GM23338 (cell line): ENCODE measurements around the gene AARS2. TPM values are rescaled to one million over a fixed set of nuclear protein-coding genes. Genes with fewer than 3 reads are reported as not detected.

ENCODE experiments used
- ATAC-seq: fragments of 200-7000 bp; cut with Tn5 transposase; 3 replicates; pipeline ENCODE4 v1.9.1; 2020
- DNase-seq: peaks from one replicate; pipeline ENCODE4 v3.0.0-alpha.2; 2015; ENCODE audit warnings: low spot score
- H2AFZ ChIP-seq: fragments of 200-600 bp; sonication (generic); 2 replicates; pipeline ENCODE4 v1.8.0; 2016; ENCODE audit warnings: antibody characterized with exemption, mild to moderate bottlenecking, moderate library complexity
- H3F3A ChIP-seq: fragments of 200-600 bp; sonication (generic); replicated peaks from 2 replicates; pipeline ENCODE4 v1.8.0; 2017; ENCODE audit warnings: antibody characterized with exemption, mixed run types, low read depth
- H3K27ac ChIP-seq: fragments of 200-600 bp; sonication (generic); 2 replicates; pipeline ENCODE4 v1.6.1; 2016; ENCODE audit warnings: low read depth
- H3K27me3 ChIP-seq: fragments of 200-600 bp; sonication (generic); 2 replicates; pipeline ENCODE4 v1.8.0; 2016; ENCODE audit warnings: mild to moderate bottlenecking, mixed run types, moderate library complexity; ENCODE audit not compliant: insufficient read depth
- H3K36me3 ChIP-seq: fragments of 200-600 bp; sonication (generic); 2 replicates; pipeline ENCODE4 v1.8.0; 2016; ENCODE audit warnings: mild to moderate bottlenecking; ENCODE audit not compliant: insufficient read depth
- H3K4me1 ChIP-seq: fragments of 200-600 bp; sonication (generic); 2 replicates; pipeline ENCODE4 v1.8.0; 2016; ENCODE audit warnings: mild to moderate bottlenecking, moderate library complexity; ENCODE audit not compliant: insufficient read depth
- H3K4me2 ChIP-seq: fragments of 200-600 bp; sonication (generic); 2 replicates; pipeline ENCODE4 v1.7.1; 2017; ENCODE audit warnings: mixed run types
- H3K4me3 ChIP-seq: fragments of 200-600 bp; sonication (generic); 2 replicates; pipeline ENCODE4 v1.6.1; 2016; ENCODE audit warnings: mixed run types
- H3K79me2 ChIP-seq: fragments of 200-600 bp; sonication (generic); replicated peaks from 2 replicates; pipeline ENCODE4 v1.8.0; 2017; ENCODE audit warnings: mild to moderate bottlenecking; ENCODE audit not compliant: insufficient read depth
- H3K9me2 ChIP-seq: fragments of 200-600 bp; sonication (generic); 2 replicates; pipeline ENCODE4 v1.8.0; 2017; ENCODE audit not compliant: insufficient read depth
- H4K20me1 ChIP-seq: fragments of 200-600 bp; sonication (generic); replicated peaks from 2 replicates; pipeline ENCODE4 v1.8.0; 2017; ENCODE audit warnings: mild to moderate bottlenecking; ENCODE audit not compliant: insufficient read depth
- H3K27ac Mint-ChIP-seq: 2 replicates; pipeline ENCODE4 v1.8.0; 2020; ENCODE audit warnings: inconsistent platforms, mild to moderate bottlenecking, moderate library complexity, mixed read lengths
- H3K27me3 Mint-ChIP-seq: 3 replicates; pipeline ENCODE4 v1.8.0; 2022; ENCODE audit warnings: low read depth, mild to moderate bottlenecking, moderate library complexity, mixed read lengths, inconsistent platforms; ENCODE audit not compliant: insufficient read depth, poor library complexity
- H3K36me3 Mint-ChIP-seq: 3 replicates; pipeline ENCODE4 v1.8.0; 2021; ENCODE audit warnings: low read depth, mild to moderate bottlenecking, inconsistent platforms, moderate library complexity, mixed read lengths
- H3K4me1 Mint-ChIP-seq: 3 replicates; pipeline ENCODE4 v1.8.0; 2020; ENCODE audit warnings: mild to moderate bottlenecking, inconsistent platforms, mixed read lengths
- H3K4me3 Mint-ChIP-seq: 3 replicates; pipeline ENCODE4 v1.8.0; 2021; ENCODE audit warnings: moderate library complexity, mild to moderate bottlenecking, inconsistent platforms, mixed read lengths
- H3K9me3 Mint-ChIP-seq: 3 replicates; pipeline ENCODE4 v1.8.0; 2020; ENCODE audit warnings: moderate library complexity, mild to moderate bottlenecking, inconsistent platforms, mixed read lengths
- CREB1 ChIP-seq: fragments of 250-450 bp; sonication (Bioruptor Pico); IDR thresholded peaks from 2 replicates; pipeline ENCODE4 v1.5.0; 2020; ENCODE audit warnings: low read depth, mild to moderate bottlenecking, moderate library complexity
- CTCF ChIP-seq, 2 experiments: fragments of 200-600 bp in 1 of 2; sonication (generic) in 1 of 2; conservative IDR thresholded peaks; 2 replicates each; pipeline versions ENCODE4 v1.5.1 to v1.6.1; 2016 to 2017; ENCODE audit warnings: antibody characterized with exemption in 2 of 2, low read depth in 2 of 2, mild to moderate bottlenecking in 2 of 2, moderate library complexity in 1 of 2
- ETS1 ChIP-seq: IDR thresholded peaks from 2 replicates; pipeline ENCODE4 v1.6.1; 2016; ENCODE audit warnings: antibody characterized with exemption
- EZH2 ChIP-seq: fragments of 200-600 bp; sonication (generic); IDR thresholded peaks from one replicate; pipeline ENCODE4 v1.8.0; 2017; ENCODE audit warnings: antibody characterized with exemption, mild to moderate bottlenecking, low read depth; ENCODE audit not compliant: unreplicated experiment
- EZH2phosphoT487 ChIP-seq: fragments of 200-600 bp; sonication (generic); IDR thresholded peaks from one replicate; pipeline ENCODE4 v1.8.1; 2018; ENCODE audit warnings: antibody characterized with exemption; ENCODE audit not compliant: unreplicated experiment
- JUNB ChIP-seq: IDR thresholded peaks from one replicate; pipeline ENCODE4 v1.6.1; 2016; ENCODE audit warnings: antibody characterized with exemption; ENCODE audit not compliant: unreplicated experiment
- NANOG ChIP-seq: IDR thresholded peaks from 2 replicates; pipeline ENCODE4 v1.6.1; 2016; ENCODE audit warnings: antibody characterized with exemption, borderline replicate concordance
- POLR2AphosphoS5 ChIP-seq: IDR thresholded peaks from 2 replicates; pipeline ENCODE4 v1.6.1; 2016; ENCODE audit warnings: antibody characterized with exemption, low read depth
- REST ChIP-seq: IDR thresholded peaks from one replicate; pipeline ENCODE4 v1.6.1; 2018; ENCODE audit warnings: antibody characterized with exemption; ENCODE audit not compliant: unreplicated experiment
- STAT1 ChIP-seq: IDR thresholded peaks from one replicate; pipeline ENCODE4 v1.6.1; 2016; ENCODE audit warnings: antibody characterized with exemption; ENCODE audit not compliant: unreplicated experiment
- ZNF114 ChIP-seq: fragments of 250-450 bp; sonication (Bioruptor Pico); IDR thresholded peaks from 2 replicates; pipeline ENCODE4 v1.5.0; 2020; ENCODE audit warnings: mild to moderate bottlenecking, moderate library complexity
- ZNF331 ChIP-seq: fragments of 250-450 bp; sonication (Bioruptor Pico); IDR thresholded peaks from 2 replicates; pipeline ENCODE4 v1.5.0; 2020; ENCODE audit warnings: low read depth, mild to moderate bottlenecking, moderate library complexity
- ZNF462 ChIP-seq: fragments of 250-450 bp; sonication (Bioruptor Pico); IDR thresholded peaks from 2 replicates; pipeline ENCODE4 v1.5.0; 2020; ENCODE audit warnings: mild to moderate bottlenecking, moderate library complexity
- polyA plus RNA-seq: library from polyadenylated mRNA; unstranded; fragments of >200 nt; fragmentation: Nextera tagmentation; extraction: Ambion mirVana; gene quantifications from 2 replicates; pipeline ENCODE4 v1.2.1, GENCODE V29; 2016
- total RNA-seq: library from RNA; depleted of rRNA; stranded (reverse); fragments of >200 nt; shearing (Covaris generic); gene quantifications from 2 replicates; pipeline ENCODE4 v1.2.3, GENCODE V29; 2014

Gene AARS2
- total and polyA plus RNA-seq, 2 experiments from 2014 or later, result 6.5 to 23.2 TPM

- H3K4me1 ChIP-seq, result peaks cover 6% of the 10 kb centered on the region; the same call in 1 of the 2 replicates
- H3K79me2 ChIP-seq, result peaks cover 10% of the 10 kb centered on the region
- TF ChIP-seq CREB1 (CRISPR knock-in tag), result no peak
- TF ChIP-seq ZNF462, result no peak
- TF ChIP-seq REST, result no peak
- TF ChIP-seq ZNF114 (CRISPR knock-in tag), result no peak
- no peak for TF ChIP-seq NANOG
- TF ChIP-seq STAT1, result no peak
- TF ChIP-seq ZNF331, result no peak
- no peak for TF ChIP-seq JUNB
- no peak for TF ChIP-seq CTCF (conservative IDR thresholded peaks at IDR 0.05; ENCODE audit: low read depth in 2 of 2)
- TF ChIP-seq ETS1, result no peak
- no peak for TF ChIP-seq EZH2phosphoT487
- TF ChIP-seq EZH2, result no peak
- TF ChIP-seq POLR2AphosphoS5, result no peak
- H2AFZ ChIP-seq, result no peak overlapping the region
- peaks cover 11% of the 10 kb centered on the region for H3K36me3 Mint-ChIP-seq
- DNase-seq, result no peak
- H3K27me3 Mint-ChIP-seq, result peaks cover 6% of the 10 kb centered on the region
- no peaks in the 10 kb centered on the region; the same call in 1 of the 2 replicates for H3K36me3 ChIP-seq
- H3K4me3 Mint-ChIP-seq, result no peak overlapping the region
- H3K9me3 Mint-ChIP-seq, result no peaks in the 10 kb centered on the region
- H3K27ac Mint-ChIP-seq, result no peak overlapping the region; the same call in 1 of the 2 replicates
- no peak for ATAC-seq
- 0 out of 2 replicates have a peak, but pooled peaks cover 4% of the 10 kb centered on the region for H3F3A ChIP-seq
- no peaks in the 10 kb centered on the region for H3K27me3 ChIP-seq
- H3K4me3 ChIP-seq, result no peak overlapping the region
- H3K4me1 Mint-ChIP-seq, result peaks cover 13% of the 10 kb centered on the region; the same call in 2 of the 3 replicates
- H3K27ac ChIP-seq, result no peak overlapping the region
- H4K20me1 ChIP-seq, result no peaks in the 10 kb centered on the region
- H3K4me2 ChIP-seq, result no peak overlapping the region
- no peaks in the 10 kb centered on the region for H3K9me2 ChIP-seq
Observed at GRCh38 chr6:44316481-44316880, 3.3 kb upstream of the AARS2 start.
